ENCODE measurements around the gene TAGLN. TPM values are rescaled to one million over a fixed set of nuclear protein-coding genes. Genes with fewer than 3 reads are reported as not detected.

Gene TAGLN
- total RNA-seq (82.5 and 1,828 TPM in 2 replicates), polyA plus RNA-seq (65.2 and 1,052 TPM in 2 replicates)

GRCh38 chr11:117199053-117199915 is at the start of gene TAGLN:
TAGLN (plus strand) TSS chr11:117199370; CDS start chr11:117203014, 3,644 bp downstream.
- H3K36me3 ChIP-seq = peaks cover 6% of the 10 kb centered on the region
- H3K9me3 ChIP-seq (ENCODE audit: low read depth) = no peaks in the 10 kb centered on the region
- no peaks in the 10 kb centered on the region for H3K27me3 ChIP-seq
- peak within 1 kb of the TSS; percentile 11 for H3K4me3 ChIP-seq
- H3K27ac ChIP-seq = peak within 1 kb of the TSS; percentile 99
- DNase-seq (ENCODE audit: low read depth in 1 of 2, low spot score in 1 of 2) = peak; percentile 91 to 97
- no peak for TF ChIP-seq CTCF (IDR thresholded peaks at IDR 0.05; ENCODE audit: low read depth, low read length)
- H3K4me1 ChIP-seq (ENCODE audit: low read depth) = peaks cover 25% of the 10 kb centered on the region

DNA sequence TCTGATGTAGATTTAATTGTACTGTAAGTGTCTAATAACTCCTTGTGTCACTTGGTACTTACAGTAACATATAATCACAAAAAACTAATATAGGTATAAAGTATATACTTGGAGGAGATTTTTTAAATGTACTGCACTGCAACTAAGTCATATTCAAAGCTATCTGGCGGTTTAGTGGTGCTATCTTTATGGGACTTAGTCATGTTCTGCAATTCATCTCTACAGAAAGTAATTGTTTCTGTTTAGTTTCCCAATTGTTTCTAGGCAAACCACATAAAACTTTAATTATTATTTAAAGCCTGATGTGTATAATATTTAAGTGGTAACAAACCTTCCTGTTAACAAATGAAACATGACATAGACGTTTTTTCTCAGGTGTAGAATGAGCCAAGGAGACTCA is 47.1 kb upstream of the TAGLN start:
- no peaks in the 10 kb centered on the region for H3K9me3 ChIP-seq (ENCODE audit: low read depth)
- no peaks in the 10 kb centered on the region for H3K27me3 ChIP-seq
- no peak for TF ChIP-seq CTCF (IDR thresholded peaks at IDR 0.05; ENCODE audit: low read depth, low read length)
- DNase-seq (ENCODE audit: low read depth in 1 of 2, low spot score in 1 of 2) = no peak
- H3K4me1 ChIP-seq (ENCODE audit: low read depth) = peaks cover 10% of the 10 kb centered on the region
- peak overlapping the region; percentile 30 for H3K27ac ChIP-seq
- no peak overlapping the region for H3K4me3 ChIP-seq
- H3K36me3 ChIP-seq = peaks cover 2% of the 10 kb centered on the region

DNA sequence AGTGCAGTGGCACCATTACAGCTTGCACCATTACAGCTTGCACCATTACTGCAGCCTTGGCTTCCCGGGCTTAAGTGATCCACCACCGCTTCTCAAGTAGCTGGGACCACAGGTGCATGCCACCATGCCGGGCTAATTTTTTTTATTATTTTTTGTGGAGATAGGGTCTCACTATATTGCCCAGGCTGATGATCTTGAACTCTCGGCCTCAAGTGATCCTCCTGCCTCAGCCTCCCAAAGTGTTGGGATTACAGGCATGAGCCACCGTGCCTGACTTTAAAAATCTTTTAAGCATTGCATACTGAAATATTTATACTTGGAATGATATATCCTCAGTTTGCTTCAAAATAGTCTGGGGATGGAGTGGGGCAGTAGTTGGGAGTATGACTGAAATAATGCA is 44.7 kb upstream of the TAGLN start:
- Histone ChIP-seq H3K36me3 (no peaks in the 10 kb centered on the region), H3K4me1 (ENCODE audit: low read depth) (peaks cover 10% of the 10 kb centered on the region)

GRCh38 chr11:117157507-117157906 is 41.7 kb upstream of the TAGLN start:
- no peak overlapping the region for H3K27ac ChIP-seq
- no peaks in the 10 kb centered on the region for H3K9me3 ChIP-seq (ENCODE audit: low read depth)
- peaks cover 10% of the 10 kb centered on the region for H3K4me1 ChIP-seq (ENCODE audit: low read depth)
- TF ChIP-seq CTCF (IDR thresholded peaks at IDR 0.05; ENCODE audit: low read depth, low read length) = no peak
- no peak for DNase-seq (ENCODE audit: low read depth in 1 of 2, low spot score in 1 of 2)
- H3K27me3 ChIP-seq = no peaks in the 10 kb centered on the region
- H3K4me3 ChIP-seq = no peak overlapping the region
- H3K36me3 ChIP-seq = peaks cover 14% of the 10 kb centered on the region

More for the DNA sequence above, 44.7 kb upstream of the TAGLN start:
- no peak for DNase-seq (ENCODE audit: low read depth in 1 of 2, low spot score in 1 of 2)
- no peak for TF ChIP-seq CTCF (IDR thresholded peaks at IDR 0.05; ENCODE audit: low read depth, low read length)
- Histone ChIP-seq H3K9me3 (ENCODE audit: low read depth) (no peaks in the 10 kb centered on the region), H3K4me3 (no peak overlapping the region), H3K27ac (no peak overlapping the region), H3K27me3 (no peaks in the 10 kb centered on the region)

- Histone ChIP-seq H3K27me3 (no peaks in the 10 kb centered on the region), H3K27ac (no peak overlapping the region)
Observed at GRCh38 chr11:117159892-117160291, 39.3 kb upstream of the TAGLN start.

More at GRCh38 chr11:117159892-117160291, 39.3 kb upstream of the TAGLN start:
- no peak for DNase-seq (ENCODE audit: low read depth in 1 of 2, low spot score in 1 of 2)
- H3K36me3 ChIP-seq = peaks cover 36% of the 10 kb centered on the region
- H3K4me1 ChIP-seq (ENCODE audit: low read depth) = peaks cover 10% of the 10 kb centered on the region
- no peak overlapping the region for H3K4me3 ChIP-seq
- H3K9me3 ChIP-seq (ENCODE audit: low read depth) = no peaks in the 10 kb centered on the region
- no peak for TF ChIP-seq CTCF (IDR thresholded peaks at IDR 0.05; ENCODE audit: low read depth, low read length)
